Keratinocyte (primary cell): ENCODE measurements around the gene AZU1. TPM values are rescaled to one million over a fixed set of nuclear protein-coding genes. Genes with fewer than 3 reads are reported as not detected.

Experiments
- DNase-seq: peaks from one replicate; pipeline ENCODE4 v3.0.0-alpha.2; 2011; ENCODE audit warnings: low read depth, missing footprints, low spot score
- FAIRE-seq: peaks from 2 replicates; lab custom pipeline; 2011; peaks lifted over from hg19 to GRCh38; lab: Jason Lieb, UNC
- H2AFZ ChIP-seq: 2 replicates; pipeline ENCODE4 v1.6.0; 2012; ENCODE audit warnings: low read length, control low read depth, inconsistent platforms; ENCODE audit not compliant: control insufficient read depth
- H3K27ac ChIP-seq: 2 replicates; pipeline ENCODE4 v1.5.1; 2011; ENCODE audit warnings: low read length; ENCODE audit not compliant: control insufficient read depth, insufficient read depth
- H3K27me3 ChIP-seq: 3 replicates; pipeline ENCODE4 v1.6.0; 2011; ENCODE audit warnings: low read length; ENCODE audit not compliant: control insufficient read depth, insufficient read depth; ENCODE audit errors: extremely low read depth
- H3K36me3 ChIP-seq, 2 experiments: 2 replicates in 1 of 2; 3 replicates in 1 of 2; pipeline ENCODE4 v1.5.1; 2011; ENCODE audit warnings: low read length in 2 of 2, mild to moderate bottlenecking in 1 of 2; ENCODE audit not compliant: control insufficient read depth in 2 of 2, insufficient read depth in 2 of 2; ENCODE audit errors: extremely low read depth in 1 of 2
- H3K4me1 ChIP-seq: 3 replicates; pipeline ENCODE4 v1.5.1; 2011; ENCODE audit warnings: low read length; ENCODE audit not compliant: control insufficient read depth, insufficient read depth; ENCODE audit errors: extremely low read depth
- H3K4me2 ChIP-seq: 3 replicates; pipeline ENCODE4 v1.6.0; 2011; ENCODE audit warnings: low read depth, low read length; ENCODE audit not compliant: control insufficient read depth, insufficient read depth; ENCODE audit errors: extremely low read depth
- H3K4me3 ChIP-seq, 3 experiments: fragments of 200-600 bp in 1 of 3; sonication (generic) in 1 of 3; 2 replicates in 2 of 3; 3 replicates in 1 of 3; pipeline ENCODE4 v1.5.1; 2011 to 2016; ENCODE audit warnings: low read length in 3 of 3, mild to moderate bottlenecking in 3 of 3, control low read depth in 2 of 3, inconsistent platforms in 1 of 3, low read depth in 1 of 3, mixed read lengths in 1 of 3, mixed run types in 1 of 3, moderate library complexity in 1 of 3; ENCODE audit not compliant: control insufficient read depth in 2 of 3, insufficient read depth in 2 of 3; ENCODE audit errors: extremely low read depth in 1 of 3
- H3K79me2 ChIP-seq: 2 replicates; pipeline ENCODE4 v1.6.0; 2012; ENCODE audit warnings: low read length; ENCODE audit not compliant: control insufficient read depth, insufficient read depth
- H3K9ac ChIP-seq: 3 replicates; pipeline ENCODE4 v1.6.0; 2011; ENCODE audit warnings: low read length; ENCODE audit not compliant: control insufficient read depth, insufficient read depth; ENCODE audit errors: extremely low read depth
- H3K9me1 ChIP-seq: 3 replicates; pipeline ENCODE4 v1.6.0; 2011; ENCODE audit warnings: low read length; ENCODE audit not compliant: control insufficient read depth, insufficient read depth; ENCODE audit errors: extremely low read depth
- H3K9me3 ChIP-seq: 2 replicates; pipeline ENCODE4 v1.5.1; 2012; ENCODE audit warnings: low read depth, low read length; ENCODE audit not compliant: control insufficient read depth
- H4K20me1 ChIP-seq: 3 replicates; pipeline ENCODE4 v1.6.0; 2011; ENCODE audit warnings: low read length; ENCODE audit not compliant: control insufficient read depth, insufficient read depth; ENCODE audit errors: extremely low read depth
- EZH2 ChIP-seq: IDR thresholded peaks from one replicate; pipeline ENCODE4 v1.6.1; 2012; ENCODE audit warnings: inconsistent platforms, mild to moderate bottlenecking, low read length, moderate library complexity
- dilution Hi-C: fragments of 300-500 bp; cut with MboI; formaldehyde crosslinking; loops from one replicate; pipeline ENCODE4 v1.7.0; 2020; ENCODE audit warnings: low sequenced_read_pairs; ENCODE audit not compliant: extremely low pct_ligation_motif_present
- polyA plus RNA-seq, 5 experiments: library from polyadenylated mRNA; depleted of rRNA in 3 of 5; stranded (reverse) in 3 of 5; stranded (forward) in 1 of 5; unstranded in 1 of 5; fragments of >200 nt; gene quantifications; 1 replicate in 1 of 5; 2 replicates in 3 of 5; 3 replicates in 1 of 5; pipeline versions ENCODE4 v1.2.1 to v1.2.3, GENCODE V29; 2011 to 2012; ENCODE audit warnings: missing spikeins in 2 of 5, low read depth in 1 of 5, low replicate concordance in 1 of 5
- TF ChIP-seq, protein P1 (sequence below), 3 experiments: IDR thresholded peaks in 1 of 3; conservative IDR thresholded peaks in 1 of 3; optimal IDR thresholded peaks in 1 of 3; 2 replicates in 2 of 3; 3 replicates in 1 of 3; pipeline versions ENCODE3 to v1.5.1; 2011; ENCODE audit warnings: low read length in 3 of 3, mild to moderate bottlenecking in 3 of 3, moderate library complexity in 2 of 3, control low read depth in 1 of 3, inconsistent platforms in 1 of 3; ENCODE audit not compliant: insufficient read depth in 2 of 3; ENCODE audit errors: extremely low read depth in 1 of 3

Gene AZU1
- polyA plus RNA-seq, 1 donor (not counting 4 experiments of a cell fraction or from before 2014, with no cell fraction given), result not detected

DNA sequence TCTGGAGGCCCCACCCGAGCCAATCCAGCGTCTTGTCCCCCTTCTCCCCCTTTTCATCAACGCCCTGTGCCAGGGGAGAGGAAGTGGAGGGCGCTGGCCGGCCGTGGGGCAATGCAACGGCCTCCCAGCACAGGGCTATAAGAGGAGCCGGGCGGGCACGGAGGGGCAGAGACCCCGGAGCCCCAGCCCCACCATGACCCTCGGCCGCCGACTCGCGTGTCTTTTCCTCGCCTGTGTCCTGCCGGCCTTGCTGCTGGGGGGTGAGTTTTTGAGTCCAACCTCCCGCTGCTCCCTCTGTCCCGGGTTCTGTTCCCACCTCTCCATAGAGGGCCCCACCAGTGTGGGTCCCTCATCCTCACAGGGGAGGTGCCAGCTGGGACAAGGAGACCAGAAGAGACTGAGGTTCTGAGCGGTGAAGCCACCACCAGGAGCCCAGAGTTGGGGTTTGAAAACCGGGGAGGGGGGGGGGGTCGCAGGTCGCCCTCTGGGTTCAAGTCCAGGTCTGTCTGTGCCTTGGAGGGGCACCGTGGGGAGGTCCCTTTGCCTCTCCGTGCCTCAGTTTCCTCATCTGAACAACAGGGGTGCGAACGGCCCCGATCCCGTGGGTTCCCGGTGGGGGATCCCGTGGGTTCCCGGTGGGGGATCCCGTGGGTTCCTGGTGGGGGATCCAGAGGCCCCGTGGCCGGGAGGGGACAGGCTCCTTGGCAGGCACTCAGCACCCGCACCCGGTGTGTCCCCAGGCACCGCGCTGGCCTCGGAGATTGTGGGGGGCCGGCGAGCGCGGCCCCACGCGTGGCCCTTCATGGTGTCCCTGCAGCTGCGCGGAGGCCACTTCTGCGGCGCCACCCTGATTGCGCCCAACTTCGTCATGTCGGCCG lies 24.7 kb downstream of the AZU1 start, which contains the start of gene ELANE:
Gene ELANE, plus strand, starts transcription at position 168 of the 878 bp plus-strand sequence. Its CDS starts 26 bp downstream, at position 194.
- DNase-seq (no peak), FAIRE-seq (no peak)
- Histone ChIP-seq H3K27ac (no peak within 1 kb of the TSS), H3K36me3 (no peaks in the 10 kb centered on the region), H3K9me3 (no peaks in the 10 kb centered on the region), H2AFZ (no peak within 1 kb of the TSS), H4K20me1 (peaks cover 4% of the 10 kb centered on the region), H3K79me2 (no peaks in the 10 kb centered on the region), H3K4me2 (no peak within 1 kb of the TSS), H3K4me3 (no peak within 1 kb of the TSS), H3K9ac (no peak within 1 kb of the TSS), H3K9me1 (no peaks in the 10 kb centered on the region), H3K27me3 (peaks cover 39% of the 10 kb centered on the region), H3K4me1 (peaks cover 4% of the 10 kb centered on the region)
- dilution Hi-C loops, result no loop called here
- no peak for TF ChIP-seq EZH2
- TF ChIP-seq, protein P1, sequence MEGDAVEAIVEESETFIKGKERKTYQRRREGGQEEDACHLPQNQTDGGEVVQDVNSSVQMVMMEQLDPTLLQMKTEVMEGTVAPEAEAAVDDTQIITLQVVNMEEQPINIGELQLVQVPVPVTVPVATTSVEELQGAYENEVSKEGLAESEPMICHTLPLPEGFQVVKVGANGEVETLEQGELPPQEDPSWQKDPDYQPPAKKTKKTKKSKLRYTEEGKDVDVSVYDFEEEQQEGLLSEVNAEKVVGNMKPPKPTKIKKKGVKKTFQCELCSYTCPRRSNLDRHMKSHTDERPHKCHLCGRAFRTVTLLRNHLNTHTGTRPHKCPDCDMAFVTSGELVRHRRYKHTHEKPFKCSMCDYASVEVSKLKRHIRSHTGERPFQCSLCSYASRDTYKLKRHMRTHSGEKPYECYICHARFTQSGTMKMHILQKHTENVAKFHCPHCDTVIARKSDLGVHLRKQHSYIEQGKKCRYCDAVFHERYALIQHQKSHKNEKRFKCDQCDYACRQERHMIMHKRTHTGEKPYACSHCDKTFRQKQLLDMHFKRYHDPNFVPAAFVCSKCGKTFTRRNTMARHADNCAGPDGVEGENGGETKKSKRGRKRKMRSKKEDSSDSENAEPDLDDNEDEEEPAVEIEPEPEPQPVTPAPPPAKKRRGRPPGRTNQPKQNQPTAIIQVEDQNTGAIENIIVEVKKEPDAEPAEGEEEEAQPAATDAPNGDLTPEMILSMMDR (optimal IDR thresholded peaks at IDR 0.05 in 1 of 3, IDR thresholded peaks at IDR 0.05 in 1 of 3, conservative IDR thresholded peaks at IDR 0.05 in 1 of 3; ENCODE audit: extremely low read depth in 1 of 3, insufficient read depth in 2 of 3, low read length in 3 of 3), result no peak

DNA sequence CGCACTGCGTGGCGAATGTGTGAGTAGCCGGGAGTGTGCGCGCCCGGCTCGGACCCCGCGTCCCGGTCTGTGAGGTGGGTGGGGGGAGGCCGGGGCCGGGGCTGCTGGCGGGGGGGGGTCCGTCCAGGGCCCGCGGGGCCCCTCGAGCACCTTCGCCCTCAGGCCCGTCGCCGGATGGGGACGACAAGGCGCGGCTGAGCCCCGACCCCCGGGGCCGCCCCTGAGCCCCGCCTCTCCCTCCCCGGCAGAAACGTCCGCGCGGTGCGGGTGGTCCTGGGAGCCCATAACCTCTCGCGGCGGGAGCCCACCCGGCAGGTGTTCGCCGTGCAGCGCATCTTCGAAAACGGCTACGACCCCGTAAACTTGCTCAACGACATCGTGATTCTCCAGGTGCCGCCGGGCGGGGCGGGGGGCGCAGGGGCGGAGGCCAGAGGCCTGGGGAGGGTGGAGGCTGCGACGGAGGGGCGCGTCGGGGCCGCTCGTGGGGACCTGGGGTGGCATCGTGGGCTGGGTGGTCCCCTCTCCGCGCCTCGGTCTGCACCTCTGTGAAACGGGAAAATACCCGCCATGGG lies 25.5 kb downstream of the AZU1 start:
- Histone ChIP-seq H3K4me2 (no peak overlapping the region), H3K9ac (no peak overlapping the region), H3K27ac (no peak overlapping the region), H3K79me2 (no peaks in the 10 kb centered on the region), H3K27me3 (peaks cover 32% of the 10 kb centered on the region), H4K20me1 (peaks cover 4% of the 10 kb centered on the region), H3K9me1 (no peaks in the 10 kb centered on the region), H3K36me3 (no peaks in the 10 kb centered on the region), H3K4me1 (peaks cover 4% of the 10 kb centered on the region), H3K4me3 (no peak overlapping the region), H2AFZ (no peak overlapping the region), H3K9me3 (no peaks in the 10 kb centered on the region)
- DNase-seq (no peak), FAIRE-seq (no peak)
- TF ChIP-seq EZH2, result no peak
- dilution Hi-C loops, result no loop called here
